Putamen (tissue), 1 donor: Measurements from ENCODE around the gene INPP5A.
"Not testable (repeated sequence)": the region's sequence is repeated elsewhere in the genome, so short reads cannot be mapped to it uniquely, and the experiment has no call there.

ENCODE experiments used
- DNase-seq: peaks from one replicate; pipeline ENCODE4 v3.0.0-alpha.2; 2016; ENCODE audit warnings: low spot score

INPP5A gene

DNA sequence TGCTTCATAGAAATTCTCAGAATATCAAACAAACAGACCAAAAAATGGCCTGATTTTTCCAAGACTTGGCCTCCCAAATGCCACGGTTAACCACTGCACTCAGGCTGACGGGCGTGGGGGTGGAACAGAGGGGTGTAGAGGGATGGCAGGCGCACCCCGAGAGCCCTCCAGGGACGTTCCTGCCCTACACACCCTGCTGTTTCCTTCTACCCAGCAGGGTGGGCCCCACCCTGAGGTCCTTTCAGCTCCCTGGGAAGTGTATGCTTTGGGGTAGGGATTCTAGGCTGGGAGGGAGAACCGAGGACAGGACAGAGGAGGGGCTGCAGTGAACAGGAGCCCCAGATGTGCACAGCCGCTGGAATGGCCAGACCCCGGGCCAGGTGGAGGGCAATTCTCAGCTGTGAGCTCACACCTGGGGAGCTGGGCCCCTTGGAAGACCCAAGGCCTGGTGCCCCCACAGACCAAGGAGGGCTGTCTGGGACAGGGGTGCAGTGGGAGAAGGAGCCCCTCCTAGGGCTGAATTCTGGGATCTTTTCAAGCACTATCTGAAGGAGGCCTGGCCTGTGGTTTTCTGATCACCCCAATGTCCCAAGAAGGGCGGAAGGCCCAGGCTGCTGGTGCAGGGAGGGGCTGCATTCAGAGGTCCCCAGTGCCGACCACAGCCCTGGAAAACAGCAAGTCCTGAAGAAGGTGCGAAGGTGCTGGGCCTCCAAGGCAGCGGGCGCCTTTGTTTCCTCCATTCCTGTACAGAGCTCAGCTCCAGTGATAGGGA, 32.9 kb upstream of the INPP5A start:
- DNase-seq: no peak

DNA sequence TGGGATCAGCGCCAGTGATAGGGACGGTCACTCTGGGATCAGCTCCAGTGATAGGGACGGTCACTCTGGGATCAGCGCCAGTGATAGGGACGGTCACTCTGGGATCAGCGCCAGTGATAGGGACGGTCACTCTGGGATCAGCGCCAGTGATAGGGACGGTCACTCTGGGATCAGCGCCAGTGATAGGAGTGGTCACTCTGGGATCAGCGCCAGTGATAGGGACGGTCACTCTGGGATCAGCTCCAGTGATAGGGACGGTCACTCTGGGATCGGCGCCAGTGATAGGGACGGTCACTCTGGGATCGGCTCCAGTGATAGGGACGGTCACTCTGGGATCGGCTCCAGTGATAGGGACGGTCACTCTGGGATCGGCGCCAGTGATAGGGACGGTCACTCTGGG, 32.0 kb upstream of the INPP5A start:
- not testable (repeated sequence) for DNase-seq

DNA sequence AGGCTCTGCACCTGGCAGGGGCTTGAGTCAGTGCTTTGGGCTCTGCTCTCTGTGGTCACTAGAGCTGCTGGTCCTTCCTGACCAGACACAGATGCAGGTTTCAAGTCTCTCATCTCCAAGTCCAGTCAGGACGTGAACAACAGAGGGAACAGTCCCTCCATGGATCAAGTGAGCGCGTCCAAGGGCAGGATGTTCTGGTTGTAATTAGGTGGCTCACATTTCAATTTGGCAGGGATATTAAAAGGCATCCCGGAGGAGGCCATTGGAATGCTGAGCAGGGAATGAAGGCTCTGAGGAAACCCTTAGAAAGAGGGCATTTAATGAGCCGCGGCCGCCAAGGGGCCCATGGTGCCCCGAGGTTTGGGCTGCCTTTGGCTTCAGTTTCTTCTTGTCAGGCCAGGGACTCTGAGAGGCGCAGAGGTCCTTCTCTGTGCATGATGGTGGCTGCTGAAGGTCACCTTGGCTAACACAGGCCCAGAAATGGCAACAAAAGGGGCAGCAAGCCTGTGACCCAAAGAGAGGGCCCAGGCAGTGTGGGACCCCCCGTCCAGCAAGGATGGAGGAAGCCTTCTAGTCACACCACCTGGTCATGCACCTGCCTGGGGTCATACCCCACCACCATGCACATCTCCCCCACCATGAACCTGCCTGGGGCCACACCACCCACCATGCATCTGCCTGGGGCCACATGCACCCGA, 30.7 kb upstream of the INPP5A start:
- no peak for DNase-seq

DNA sequence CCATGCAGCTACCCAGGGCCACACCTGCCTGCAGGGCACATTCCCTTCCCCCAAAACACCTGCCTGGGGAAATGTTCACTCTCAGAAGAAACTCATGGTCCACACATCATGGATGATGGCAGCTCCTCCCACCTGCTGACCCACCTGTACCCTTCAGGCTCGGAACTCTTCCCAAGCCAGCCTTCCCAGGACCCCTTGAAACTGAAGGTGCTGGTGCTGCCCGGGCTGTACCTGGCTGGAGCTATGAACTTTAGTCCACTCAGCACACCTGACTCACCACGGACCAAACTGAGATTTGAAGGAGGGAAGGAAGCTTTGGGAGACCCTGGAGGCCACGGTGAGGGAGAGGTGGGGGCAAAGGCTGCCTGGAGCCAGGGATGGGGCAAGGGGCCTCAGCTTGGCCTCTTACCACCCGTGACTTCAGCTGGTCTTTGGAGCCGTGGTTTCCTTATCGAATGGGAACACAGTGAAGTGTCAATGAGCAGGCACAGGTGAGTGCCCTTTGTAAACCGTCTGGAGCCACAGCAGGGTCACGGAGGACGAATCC, 30.1 kb upstream of the INPP5A start:
- DNase-seq: no peak

DNA sequence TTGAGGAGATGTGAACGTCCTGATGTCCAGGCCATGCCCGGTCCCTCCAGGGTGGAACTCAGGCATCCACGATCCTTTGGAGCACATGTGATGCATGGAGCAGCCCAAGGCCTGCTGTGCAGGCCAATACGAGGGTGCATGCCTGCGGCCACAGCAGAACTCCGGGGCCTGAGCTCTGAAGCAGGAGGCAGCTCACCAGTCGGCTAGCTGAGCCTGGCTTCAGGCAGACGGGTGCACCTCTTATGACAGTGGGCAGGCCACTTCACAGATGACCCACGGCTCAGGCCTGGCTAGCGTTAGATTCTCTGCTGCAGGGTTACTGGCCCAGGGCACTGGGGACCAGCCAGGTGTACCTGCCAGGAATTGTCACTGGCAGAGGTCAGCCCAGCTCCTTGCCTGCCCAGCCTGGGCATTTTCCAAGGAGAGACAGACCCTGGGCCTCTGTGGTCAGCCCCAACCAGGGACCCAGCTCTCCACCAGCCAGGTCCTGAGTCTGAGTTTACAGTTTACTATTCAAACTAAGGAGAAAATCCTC, 29.6 kb upstream of the INPP5A start:
- no peak for DNase-seq

GRCh38 chr10:132508581-132509443, 28.8 kb upstream of the INPP5A start:
- no peak for DNase-seq

DNA sequence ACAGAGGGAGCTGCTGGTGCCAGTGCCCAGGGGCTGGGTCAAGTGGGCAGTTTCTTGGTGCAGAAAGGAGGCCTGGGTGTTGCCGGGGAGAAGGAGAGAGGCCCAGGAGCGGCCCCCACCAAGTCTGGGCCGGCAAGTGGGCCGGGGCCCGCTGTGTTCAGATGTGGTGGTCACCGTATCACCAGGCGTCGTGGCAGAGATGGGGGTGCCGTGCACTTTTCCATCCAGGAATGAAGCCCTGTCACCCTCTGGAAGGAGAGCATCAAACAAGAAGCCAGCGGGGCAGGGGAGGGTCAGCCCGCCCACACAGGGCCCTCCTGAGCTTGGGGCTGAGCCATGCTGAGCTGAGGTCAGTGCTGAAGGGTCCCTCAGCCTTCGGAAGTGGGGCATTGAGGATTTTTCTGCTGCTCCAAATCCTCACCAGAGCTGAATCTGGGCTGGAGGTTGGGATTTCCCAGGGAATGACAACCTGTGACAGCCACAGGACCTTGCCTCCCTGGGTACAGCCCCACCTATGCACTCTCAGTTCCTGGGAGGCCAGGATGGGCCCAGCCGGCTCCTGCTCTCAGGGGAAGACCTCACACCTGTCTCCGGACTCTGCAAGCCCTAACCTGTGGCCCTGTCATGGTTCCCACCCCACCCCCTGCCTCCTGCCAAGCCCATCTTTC, 27.9 kb upstream of the INPP5A start:
- no peak for DNase-seq

GRCh38 chr10:132510174-132510611, 27.4 kb upstream of the INPP5A start:
- DNase-seq: no peak

DNA sequence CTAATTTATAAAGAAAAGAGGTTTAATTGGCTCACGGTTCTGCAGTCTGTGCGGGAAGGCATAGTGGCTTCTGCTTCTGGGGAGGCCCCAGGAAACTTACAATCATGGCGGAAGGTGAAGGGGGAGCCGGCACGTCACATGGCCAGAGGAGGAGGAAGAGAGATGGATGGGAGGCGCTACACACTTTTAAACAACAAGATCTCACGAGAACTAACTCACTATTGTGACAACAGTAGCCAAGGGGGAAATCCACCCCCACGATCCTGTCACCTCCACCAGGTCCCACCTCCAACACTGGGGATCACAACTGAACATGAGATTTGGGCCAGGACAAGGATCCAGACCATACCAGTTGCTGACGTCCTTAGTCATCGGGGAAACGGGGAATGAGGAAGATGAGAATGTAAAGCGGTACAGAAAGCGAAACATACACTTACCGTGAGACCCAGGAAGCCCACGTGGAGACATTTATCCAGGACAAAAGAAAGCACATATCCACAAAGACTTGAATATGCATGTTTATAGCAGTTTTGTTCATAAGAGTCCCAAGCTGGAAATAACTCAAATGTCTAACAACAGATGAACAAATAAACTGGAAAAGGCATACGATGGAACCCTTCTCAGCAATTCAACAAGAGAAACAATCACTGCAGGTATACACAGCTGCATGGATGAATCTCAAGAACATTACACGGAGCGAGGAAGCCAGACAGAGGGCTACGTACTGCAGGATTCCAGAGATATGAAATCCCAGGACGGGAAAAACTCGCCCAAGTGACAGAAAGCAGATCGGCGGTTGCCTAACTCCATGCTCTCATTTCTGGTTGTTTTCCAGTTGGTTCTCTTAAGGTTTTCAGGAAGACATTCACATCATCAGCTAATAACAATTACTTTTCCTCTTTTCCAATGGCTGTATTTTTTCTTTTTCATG, 26.2 kb upstream of the INPP5A start:
- no peak for DNase-seq

GRCh38 chr10:132512052-132512442, 25.5 kb upstream of the INPP5A start:
- DNase-seq: no peak

GRCh38 chr10:132512693-132513345, 24.8 kb upstream of the INPP5A start:
- no peak for DNase-seq

GRCh38 chr10:132514821-132515520, 22.6 kb upstream of the INPP5A start:
- DNase-seq: no peak

DNA sequence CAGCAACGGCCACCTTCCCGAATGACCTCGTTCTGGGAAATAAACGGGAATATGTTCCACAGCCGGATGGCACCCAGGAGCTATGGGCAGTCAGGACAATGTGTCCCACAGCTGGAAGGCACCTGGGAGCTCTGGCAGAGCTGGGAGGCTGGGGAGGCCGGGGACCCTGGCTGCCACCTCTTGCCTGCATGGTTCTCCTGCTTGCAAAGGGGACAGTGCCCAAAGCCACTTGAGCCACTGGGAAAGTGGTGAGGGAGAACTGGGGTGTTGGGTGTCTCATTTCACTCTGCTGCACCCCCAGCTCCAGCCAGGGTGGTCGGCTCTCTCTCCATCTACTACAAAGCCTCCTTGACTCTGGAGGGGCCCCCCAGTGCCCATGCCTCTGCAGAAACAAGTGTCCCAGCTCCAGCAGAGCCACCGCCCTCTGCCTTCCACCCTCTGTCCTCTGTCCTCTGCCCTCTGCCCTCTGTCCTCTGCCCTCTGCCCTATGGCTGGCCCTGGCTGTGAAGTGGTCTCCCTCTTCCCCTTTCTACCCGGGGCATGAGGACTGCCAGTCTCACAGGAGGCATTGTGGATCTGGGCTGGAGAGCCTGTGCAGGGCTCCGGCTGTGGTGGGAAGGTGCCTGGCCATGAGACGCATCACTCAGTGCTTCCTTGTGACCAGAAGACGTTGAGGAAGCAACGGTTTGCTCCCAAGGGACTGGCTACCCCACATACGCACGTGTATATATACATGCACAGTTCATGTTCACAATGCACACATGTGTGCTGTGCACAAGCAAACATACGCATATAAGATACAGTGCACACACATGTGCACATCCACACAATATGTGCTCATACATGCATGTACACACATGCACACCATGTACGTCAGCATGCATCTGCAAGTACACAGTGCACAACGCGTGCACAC, 21.5 kb upstream of the INPP5A start:
- no peak for DNase-seq

DNA sequence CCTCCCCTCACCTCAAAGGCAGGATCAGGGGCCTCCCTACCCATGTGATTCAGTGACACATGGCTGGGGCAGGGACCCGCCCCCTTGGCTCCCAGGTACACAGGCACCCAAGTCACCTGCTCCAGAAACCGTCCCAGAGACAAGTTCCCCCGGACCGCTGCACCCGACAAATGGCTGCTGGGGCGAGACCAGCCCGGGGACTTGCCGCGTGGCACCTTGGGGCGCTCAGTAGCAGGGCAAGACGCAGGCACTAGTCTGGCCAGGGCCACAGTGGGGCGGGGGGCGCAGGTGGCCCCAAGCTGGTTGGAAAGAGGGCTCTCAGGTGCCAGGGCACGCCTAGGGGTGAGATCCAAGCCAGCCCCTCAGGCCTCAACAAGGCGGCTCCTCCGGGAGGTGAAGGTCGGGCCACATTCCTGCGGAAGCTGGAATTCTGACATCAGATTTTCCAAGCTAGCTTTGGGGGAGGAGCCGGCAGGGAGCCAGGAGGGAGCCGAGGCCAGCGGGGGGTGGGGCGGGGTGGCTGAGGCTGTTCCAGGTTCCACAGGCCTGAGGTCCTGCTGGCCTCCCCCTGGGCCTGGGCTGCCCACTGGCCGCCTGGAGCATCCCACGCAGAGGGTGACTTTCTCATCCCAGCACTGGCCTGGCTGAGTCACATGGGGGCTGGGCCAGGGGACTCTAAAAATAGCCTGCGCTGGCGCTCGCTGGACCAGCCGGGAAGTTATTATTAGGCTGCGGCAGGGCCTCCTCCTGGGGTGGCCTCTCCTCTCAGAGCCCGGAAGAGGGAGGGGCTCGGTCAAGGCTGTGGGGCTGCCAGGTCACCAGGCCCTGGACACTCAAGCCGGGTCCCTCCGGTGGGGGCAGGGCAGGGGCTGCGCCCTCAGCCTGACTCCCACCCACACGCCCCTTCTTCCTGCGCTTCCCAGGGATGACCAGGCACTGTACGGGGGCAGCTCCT, 20.5 kb upstream of the INPP5A start:
- peak; percentile 54 for DNase-seq

DNA sequence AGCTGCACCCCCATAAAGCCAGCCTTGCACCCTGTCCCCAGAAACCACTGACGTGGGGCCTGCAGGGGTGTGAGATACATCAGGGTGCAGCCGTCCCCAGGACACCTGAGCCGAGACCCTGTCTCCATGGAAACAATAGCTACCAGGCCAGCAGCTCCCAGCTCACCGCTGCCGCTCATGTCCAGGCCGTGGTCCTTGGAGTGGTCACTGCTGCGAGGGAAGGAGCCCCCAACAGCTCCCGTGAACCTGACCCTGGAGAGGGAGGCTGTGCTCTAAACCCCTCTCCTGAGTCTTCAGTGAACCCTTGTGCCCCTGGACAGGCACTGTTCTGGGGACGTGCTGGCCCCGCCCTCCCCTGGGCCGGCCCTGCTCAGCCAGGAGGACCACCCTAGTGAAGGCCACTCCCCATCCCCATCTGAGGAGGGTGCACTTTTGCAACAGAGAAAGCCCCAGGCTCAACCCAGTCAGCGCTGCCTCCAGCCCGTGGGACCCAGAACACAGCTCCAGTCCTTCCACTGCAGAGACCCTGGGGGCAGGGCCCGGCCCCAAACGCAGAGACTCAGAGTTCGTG, 19.6 kb upstream of the INPP5A start:
- DNase-seq: no peak

GRCh38 chr10:132518572-132519381, 18.8 kb upstream of the INPP5A start:
- DNase-seq: no peak
